SH-SY5Y (cell line): ENCODE results near the gene SLC12A7.

Experiments
- GATA2 ChIP-seq: IDR thresholded peaks from 2 replicates; pipeline ENCODE4 v1.6.1; 2011; ENCODE audit warnings: mild to moderate bottlenecking, low read depth, low read length
- GATA3 ChIP-seq: IDR thresholded peaks from 2 replicates; pipeline ENCODE4 v1.6.1; 2011; ENCODE audit warnings: low read depth, mild to moderate bottlenecking, low read length, moderate library complexity

- TF ChIP-seq GATA3 (no peak), GATA2 (no peak)
These were observed 101.2 kb downstream of the SLC12A7 start for GRCh38 chr5:1010641-1011046.
